HG02870 (cell line): ENCODE data around the gene CLK2.
"Not testable (repeated sequence)": the region's sequence is repeated elsewhere in the genome, so short reads cannot be mapped to it uniquely, and the experiment has no call there.

Experiments
- ATAC-seq: cut with Tn5 transposase; IDR thresholded peaks from one replicate; pipeline ENCODE4 v1.9.1; 2021; ENCODE audit warnings: mild to moderate bottlenecking, moderate library complexity; ENCODE audit not compliant: unreplicated experiment

The CLK2 gene

DNA sequence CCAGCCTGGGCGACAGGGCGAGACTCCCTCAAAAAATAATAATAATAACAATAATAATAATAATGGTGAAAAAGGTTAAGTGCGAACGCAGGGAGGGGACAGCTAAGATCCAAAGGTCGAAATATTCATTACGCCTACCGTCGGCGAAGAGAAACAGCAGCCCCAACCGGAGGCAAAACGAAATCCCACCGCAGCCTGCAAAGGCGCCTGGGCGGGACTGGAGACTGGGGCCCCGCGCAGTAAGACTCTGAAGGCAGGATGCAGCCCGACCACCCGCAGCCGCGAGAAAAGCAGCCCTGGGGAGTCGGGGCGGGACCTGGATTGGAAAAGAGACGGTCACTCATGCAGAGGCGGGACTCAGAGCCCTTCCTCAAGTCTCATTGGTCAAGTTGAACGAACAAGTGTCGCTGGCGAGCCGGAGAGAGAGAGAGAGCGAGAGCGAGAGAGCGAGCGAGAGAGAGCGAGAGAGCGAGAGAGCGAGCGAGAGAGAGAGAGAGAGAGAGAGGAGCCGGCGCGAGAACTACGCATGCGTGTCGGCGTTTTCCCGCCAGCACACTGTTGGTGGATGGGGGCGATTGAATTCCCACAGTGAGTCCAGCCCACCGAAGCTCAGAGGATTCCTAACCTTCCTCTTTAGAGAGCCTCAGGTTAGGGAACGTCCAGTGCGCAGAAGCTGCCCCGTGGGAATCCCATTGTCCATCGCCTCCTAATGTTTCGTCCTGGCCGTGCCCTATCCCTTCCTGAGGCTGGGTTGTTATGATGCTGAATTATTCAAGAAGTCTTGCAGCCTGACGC, 28.7 kb downstream of the CLK2 start:
- ATAC-seq = peak; percentile 89

DNA sequence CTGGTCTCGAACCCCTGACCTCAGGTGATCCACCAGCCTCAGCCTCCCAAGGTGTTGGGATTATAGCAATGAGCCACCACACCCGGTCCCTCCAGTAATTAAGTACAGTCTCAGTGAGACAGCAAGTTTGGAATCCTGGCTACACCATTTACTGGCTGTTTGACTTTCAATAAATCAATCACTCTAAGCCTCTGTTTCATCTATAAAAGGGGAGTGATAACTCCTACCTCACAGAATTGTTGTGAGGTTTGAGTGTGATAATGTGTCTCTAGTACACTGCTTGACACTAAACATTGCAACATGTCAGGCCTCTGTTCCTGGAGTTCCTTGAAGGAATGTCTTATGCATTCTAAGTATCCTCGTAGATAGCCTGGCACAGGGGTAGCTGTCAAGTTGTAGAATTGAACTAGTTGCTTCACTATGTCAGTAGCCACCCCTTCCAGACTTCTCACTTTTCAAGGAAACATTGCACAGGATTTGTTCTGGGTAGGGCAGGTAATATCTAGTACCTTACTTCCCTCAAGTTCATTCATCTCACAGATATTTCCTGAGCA, 30.4 kb downstream of the CLK2 start:
- ATAC-seq = no peak

DNA sequence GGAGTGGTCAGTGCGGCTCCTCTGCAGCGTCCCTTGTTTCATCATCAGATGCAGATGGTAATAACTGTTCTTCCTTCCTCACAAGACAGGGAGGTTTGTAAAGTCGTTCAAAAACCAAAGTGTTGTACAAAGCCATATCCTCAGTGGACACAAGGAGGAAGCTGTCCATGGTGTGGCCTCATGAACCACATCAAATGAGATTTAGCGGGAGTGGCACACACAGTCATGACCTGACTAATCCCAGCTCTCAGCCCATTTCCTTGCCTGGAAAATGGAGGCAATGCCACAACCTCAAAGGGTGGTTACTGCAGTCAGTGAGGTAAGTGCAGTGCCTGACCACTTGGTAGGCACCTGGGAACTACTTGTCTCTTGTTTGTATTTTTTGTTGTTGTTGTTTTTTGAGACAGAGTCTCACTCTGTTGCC, 31.5 kb downstream of the CLK2 start:
- ATAC-seq = no peak

DNA sequence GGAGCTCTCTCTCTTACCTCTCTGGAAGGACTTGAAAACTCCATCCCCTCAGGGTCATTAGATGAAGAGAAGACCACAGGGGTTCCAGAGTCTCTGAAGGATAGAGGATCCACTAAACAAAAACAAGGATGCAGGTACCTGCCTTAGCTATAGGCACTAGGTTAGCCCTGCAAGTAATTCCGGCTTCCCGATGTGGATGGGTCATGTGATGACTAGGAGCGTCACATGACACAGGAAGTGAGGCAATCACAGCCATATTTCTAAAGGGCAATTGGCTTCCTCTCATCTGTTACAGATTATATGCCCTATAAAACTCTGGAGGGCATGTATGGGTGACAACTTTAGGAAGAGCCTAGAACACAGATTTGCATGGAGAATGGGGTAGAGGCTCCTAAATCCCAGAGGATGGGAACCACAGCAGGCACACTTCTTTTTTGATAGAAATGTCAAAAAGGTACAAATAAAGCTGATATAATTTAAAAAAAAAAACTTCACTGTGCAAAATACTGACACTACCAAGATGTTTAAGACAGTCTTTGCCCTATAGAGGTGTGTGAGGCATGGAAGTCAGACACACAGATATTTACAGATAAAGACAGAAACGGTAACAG, 32.1 kb downstream of the CLK2 start:
- ATAC-seq = no peak

DNA sequence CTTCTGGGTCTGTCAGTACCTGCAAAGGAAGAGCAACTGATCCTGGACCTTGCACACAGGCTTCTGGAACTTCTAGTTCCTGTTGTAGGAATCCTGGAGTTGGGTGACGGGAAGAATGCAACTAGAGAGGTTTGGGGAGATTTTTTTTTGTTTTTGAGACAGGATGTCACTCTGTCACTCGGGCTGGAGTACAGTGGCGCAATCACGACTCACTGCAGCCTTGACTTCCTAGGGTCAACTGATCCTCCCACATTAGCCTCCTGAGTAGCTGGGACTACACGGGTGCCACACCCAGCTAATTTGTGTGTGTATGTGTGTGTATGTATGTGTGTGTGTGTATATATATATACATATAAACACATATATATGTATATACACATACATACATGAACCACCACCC, 36.9 kb downstream of the CLK2 start:
- ATAC-seq = no peak

DNA sequence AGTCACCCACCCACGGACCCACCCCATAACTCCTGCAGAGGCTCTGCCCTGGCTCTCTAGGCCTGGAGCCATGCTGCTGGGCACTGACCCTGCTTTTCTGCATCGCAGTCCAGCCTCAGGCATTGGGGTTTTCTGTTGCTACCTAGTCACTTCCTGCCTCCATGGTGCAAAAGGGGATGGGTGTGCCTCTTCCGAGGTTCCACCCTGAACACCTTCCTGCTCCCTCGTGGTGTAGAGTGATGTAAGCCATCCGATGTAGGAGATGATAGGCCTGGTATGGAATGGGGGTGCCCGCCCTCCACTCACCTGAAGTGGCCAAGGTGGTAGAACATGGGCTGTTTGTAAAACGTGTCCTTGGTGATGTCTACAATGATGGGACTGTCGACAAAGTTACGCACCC, 37.9 kb downstream of the CLK2 start:
- not testable (repeated sequence) for ATAC-seq

DNA sequence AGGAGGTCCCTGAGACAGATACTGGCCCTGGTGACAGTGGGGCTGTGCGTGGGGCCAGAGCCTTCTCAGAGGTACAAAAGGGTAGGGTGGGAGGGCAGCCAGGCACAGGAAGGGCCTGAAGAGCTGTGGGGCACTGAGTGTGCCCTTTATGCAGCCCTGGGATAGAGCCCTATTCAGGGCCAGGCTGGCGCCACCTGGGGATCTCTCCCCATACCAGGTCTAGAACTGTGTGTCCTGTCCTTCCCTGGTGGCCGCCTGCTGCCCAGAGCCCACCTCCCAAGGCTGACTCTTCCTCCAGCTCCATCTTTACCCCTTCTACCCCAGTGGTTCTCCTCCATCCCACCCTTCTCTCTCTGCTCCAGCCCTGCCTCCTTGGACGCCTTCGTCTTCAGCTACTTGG, 39.8 kb downstream of the CLK2 start:
- not testable (repeated sequence) for ATAC-seq

DNA sequence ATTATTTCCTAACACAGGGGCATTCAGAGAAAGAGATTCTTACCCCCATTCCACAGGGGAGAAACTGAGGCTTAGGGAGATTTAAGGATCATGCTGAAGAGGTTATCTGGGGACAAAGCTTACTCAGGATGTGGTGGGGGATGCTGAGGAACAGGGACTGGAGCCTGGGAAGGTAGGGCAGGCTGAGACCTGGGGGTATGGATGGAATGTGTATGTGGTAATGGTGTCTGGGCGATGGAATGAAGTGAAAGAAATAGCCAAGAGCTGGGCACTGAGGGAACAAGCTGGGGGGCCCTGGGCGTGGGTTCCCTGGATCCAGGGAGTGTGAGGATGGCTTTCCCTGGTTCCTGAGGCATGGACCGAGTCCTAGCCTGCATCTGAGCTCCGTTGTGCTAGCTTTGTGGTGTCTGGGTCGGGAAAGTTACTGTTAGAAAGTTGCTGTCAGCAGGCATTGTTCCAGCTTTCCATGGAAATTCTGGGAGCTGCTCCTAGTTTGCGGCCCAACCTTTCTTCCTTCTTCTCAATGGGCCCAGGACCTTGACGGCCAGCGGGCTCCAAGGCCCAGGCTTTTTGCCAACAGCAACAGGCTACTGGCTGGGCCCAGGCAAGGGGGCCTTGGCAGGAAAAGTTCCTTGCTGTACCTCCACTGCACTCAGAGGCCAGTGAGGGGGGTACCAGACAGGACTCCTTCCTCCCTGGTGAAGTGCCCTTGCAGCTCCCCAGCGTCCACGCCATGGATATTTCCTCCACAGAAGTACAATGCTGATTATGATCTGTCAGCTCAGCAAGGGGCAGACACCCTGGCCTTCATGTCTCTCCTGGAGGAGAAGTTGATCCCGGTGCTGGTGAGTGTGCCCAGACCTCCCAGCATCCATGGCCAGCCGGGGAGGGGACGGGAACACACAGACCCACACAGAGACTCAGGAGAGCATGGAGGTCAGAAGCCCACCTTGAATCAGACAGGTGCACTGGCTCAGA, 41.0 kb downstream of the CLK2 start:
- ATAC-seq = not testable (repeated sequence)

DNA sequence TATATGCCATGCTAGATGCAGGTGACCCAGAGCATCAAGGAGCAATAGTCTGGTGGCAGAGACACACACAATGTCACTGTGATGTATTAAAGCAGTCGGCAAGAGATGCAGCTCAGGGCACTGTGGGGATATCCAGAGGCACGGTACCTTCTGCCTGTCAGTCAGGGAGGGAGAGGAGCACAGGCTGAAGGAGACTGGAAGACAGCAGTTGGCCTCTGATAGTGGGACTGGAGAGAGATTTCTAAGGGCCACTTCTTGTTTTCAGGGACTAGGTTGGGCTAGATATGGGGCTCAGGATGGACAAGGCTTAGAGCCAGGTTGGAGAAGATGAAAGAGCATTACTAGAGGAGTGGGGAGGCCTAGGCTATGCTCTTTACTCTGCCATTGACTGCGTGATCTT, 42.0 kb downstream of the CLK2 start:
- not testable (repeated sequence) for ATAC-seq

DNA sequence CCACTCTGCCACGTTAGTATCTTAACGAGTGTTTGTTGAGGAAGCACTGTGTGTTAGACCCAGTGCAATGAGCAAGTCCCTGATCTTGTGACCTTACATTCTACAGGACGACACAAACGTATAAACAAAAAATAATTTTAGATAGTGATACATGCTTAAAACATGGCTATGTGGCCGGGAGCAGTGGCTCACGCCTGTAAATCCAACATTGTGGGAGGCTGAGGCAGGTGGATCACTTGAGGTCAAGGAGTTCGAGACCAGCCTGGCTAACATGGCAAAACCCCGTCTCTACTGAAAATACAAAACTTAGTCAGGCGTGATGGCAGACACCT, 45.2 kb downstream of the CLK2 start:
- ATAC-seq = no peak

DNA sequence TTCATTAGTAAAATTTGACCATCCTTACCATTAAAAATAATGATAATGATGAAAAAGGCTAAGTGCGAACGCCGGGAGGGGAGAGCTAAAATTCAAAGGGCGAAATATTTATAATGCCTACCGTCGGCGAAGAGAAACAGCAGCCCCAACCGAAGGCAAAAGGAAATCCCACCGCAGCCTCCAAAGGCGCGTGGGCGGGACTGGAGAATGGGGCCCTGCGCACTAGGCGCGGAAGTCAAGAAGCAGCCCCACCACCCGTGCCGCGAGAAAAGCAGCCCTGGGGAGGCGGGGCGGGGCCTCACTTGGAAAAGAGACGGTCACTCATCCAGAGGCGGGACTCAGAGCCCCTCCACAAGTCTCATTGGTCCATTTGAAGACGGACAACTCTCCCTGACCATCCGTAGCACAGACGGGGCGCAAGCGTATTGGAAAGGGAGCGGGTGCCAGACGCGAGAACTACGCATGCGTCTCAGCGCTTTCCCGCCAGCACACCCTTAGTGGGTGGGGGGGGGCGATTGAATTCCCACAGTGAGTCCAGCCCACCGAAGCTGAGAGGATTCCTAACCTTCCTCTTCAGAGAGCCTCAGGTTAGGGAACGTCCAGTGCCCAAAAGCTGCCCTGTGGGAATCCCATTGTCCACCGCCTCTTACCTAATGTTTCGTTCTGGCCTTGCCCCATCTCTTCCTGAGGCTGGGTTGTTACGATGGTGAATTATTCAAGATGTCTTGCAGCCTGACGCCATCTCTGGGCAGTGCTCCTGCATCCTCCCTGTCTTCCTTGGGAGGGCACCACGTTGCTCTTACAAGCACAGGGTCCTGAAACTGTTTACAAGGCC, 45.8 kb downstream of the CLK2 start:
- peak; percentile 89 for ATAC-seq

DNA sequence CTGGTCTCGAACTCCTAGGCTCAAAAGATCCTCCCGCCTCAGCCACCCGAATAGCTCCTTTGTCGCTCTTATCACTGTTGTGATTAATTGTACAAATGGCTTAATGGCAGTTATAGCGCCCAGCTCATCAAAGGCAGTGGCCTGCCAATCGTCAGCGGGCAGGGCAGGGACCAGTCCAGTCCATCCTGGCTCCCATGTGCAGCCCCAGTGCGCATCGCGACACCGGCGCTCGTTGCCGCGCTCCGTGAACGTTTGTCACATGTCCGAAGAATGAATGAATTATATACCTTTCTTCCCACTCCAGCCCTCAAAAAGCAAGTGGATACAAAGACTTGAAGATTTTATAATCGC, 46.4 kb downstream of the CLK2 start:
- ATAC-seq = no peak

DNA sequence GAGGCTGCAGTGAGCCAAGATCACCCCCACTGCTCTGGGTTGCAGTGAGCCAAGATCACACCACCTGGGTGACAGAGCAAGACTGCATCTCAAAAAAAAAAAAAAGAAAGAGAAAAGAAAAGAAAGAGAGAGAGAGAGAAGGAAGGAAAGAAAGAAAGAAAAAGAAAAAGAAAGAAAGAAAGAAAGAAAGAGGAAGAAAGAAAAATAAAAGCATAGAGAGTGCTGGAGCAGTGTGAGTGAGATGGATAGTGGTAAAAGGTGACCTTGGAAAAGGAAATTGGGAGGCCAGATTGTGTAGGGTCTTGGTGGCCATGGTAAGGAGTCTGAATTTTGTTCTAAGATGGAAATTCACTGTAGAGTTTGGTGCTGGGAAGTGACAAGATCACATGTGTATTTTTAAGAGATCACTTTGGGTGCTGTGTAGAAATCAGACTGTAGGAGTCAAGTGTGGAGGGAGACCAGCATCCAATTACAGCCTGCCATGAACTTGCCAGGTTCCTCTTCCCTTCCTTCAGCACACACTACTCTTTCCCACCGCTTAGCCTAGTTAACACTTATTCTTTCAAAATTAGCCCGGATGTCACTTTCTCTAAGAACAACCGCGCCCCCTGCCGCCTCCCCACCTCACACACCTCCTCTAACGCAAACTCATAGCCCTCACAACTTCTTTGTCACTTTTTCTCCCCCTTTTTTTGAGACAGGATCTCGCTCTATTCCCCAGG, 47.0 kb downstream of the CLK2 start:
- ATAC-seq = no peak

DNA sequence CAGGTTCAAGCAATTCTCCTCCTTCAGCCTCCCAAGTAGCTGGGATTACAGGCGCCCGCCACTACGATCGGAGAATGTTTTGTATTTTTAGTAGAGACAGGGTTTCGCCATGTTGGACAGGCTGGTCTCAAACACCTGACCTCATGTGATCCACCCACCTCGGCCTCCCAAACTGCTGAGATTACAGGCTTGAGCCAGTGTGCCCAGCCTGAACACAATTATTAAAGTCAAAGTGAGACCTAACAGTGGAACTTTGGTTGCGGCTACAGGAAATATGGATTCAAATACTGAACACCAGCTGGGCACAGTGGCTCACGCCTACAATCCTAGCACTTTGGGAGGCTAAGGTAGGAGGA, 47.9 kb downstream of the CLK2 start:
- not testable (repeated sequence) for ATAC-seq

DNA sequence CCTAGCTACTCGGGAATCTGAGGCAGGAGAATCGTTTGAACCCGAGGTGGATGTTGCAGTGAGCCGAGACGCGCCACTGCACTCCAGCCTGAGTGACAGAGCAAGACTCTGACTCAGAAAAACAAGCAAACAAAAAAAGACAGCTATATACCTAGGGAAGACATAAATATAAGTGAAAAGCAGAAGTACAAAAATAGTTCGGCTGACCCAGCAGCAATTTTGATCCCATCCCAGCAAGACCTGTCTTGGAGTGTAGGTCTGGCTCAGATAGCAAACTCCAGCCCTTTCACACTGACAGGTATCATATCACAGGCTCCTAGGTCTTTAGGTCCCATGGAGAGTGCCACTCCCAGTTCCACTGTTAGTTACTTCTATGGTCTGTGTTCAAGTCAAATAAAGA, 50.3 kb downstream of the CLK2 start:
- no peak for ATAC-seq

DNA sequence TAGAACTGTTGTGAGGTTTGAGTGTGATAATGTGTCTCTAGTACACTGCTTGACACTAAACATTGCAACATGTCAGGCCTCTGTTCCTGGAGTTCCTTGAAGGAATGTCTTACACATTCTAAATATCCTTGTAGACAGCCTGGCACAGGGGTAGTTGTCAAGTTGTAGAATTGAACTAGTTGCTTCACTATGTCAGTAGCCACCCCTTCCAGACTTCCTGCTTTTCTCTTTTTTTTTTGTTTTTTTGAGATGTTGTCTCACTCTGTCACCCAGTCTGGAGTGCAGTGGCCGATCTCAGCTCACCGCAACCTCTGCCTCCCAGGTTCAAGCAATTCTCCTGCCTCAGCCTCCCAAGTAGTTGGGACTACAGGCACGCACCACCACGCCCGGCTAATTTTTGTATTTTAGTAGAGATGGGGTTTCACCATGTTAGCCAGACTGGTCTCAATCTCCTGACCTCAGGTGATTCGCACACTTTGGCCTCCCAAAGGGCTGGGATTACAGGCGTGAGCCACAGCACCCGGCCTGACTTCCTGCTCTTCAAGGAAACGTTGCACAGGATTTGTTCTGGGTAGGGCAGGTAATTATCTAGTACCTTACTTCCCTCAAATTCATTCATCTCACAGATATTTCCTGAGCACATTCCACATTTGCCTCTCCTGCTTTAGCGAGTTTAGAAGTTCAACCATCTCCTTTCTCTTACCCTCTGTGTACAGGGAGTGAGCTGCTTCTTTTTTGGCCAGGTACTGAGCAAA, 52.9 kb downstream of the CLK2 start:
- not testable (repeated sequence) for ATAC-seq

DNA sequence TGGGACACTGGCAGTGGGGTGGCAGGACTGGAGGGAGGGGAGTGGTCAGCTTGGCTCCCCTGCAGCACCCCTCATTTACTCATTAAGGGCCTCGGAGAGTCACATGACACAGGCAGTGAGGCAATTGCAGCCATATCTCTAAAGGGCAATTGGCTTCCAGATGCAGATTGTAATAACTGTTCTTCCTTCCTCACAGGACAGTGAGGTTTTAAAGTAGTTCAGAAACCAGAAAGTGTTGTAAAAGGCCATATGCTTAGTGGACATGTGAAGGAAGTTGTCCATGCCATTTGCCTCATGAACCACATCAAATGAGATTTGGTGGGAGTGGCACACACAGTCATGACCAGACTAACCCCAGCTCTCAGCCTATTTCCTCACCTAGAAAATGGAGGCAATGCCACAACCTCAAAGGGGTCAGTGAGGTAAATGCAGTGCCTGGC, 53.7 kb downstream of the CLK2 start:
- no peak for ATAC-seq

DNA sequence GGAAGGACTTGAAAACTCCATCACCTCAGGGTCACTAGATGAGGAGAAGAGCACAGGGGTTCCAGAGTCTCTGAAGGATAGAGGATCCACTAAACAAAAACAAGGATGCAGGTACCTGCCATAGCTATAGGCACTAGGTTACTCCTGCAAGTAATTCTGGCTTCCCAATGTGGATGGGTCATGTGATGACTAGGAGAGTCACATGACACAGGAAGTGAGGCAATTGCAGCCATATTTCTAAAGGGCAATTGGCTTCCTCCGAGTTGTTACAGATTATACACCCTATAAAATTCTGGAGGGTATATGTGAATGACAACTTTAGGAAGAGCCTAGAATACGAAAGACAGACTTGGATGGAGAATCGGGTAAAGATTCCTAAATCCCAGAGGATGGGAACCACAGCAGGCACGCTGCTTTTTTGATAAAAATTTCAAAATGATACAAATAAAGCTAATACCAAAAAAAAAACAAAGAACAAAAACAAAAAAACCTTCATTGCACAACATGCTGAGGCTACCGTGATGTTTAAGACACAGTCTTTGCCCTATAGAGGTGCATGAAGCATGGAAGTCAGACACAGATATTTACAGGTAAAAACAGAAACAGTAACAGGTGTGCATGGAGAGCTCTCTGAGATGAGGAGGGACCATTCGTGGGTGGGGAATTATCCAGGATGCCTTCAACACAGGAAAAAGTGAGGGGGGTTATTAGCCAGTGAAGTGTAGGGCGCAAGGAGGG, 54.3 kb downstream of the CLK2 start:
- no peak for ATAC-seq
